NCI-H2107 treated with DMSO at 0.1 percent for 48 hours (cell line): Measurements from ENCODE around the gene SCGN.
"Not testable (repeated sequence)": the region's sequence is repeated elsewhere in the genome, so short reads cannot be mapped to it uniquely, and the experiment has no call there.

Experiments used
- DNase-seq: peaks from one replicate; lab custom pipeline; 2025; ENCODE audit not compliant: unreplicated experiment; lab: John Stamatoyannopoulos, UW

The SCGN gene

GRCh38 chr6:25717866-25718740 lies 66.1 kb downstream of the SCGN start:
- no peak for DNase-seq

DNA sequence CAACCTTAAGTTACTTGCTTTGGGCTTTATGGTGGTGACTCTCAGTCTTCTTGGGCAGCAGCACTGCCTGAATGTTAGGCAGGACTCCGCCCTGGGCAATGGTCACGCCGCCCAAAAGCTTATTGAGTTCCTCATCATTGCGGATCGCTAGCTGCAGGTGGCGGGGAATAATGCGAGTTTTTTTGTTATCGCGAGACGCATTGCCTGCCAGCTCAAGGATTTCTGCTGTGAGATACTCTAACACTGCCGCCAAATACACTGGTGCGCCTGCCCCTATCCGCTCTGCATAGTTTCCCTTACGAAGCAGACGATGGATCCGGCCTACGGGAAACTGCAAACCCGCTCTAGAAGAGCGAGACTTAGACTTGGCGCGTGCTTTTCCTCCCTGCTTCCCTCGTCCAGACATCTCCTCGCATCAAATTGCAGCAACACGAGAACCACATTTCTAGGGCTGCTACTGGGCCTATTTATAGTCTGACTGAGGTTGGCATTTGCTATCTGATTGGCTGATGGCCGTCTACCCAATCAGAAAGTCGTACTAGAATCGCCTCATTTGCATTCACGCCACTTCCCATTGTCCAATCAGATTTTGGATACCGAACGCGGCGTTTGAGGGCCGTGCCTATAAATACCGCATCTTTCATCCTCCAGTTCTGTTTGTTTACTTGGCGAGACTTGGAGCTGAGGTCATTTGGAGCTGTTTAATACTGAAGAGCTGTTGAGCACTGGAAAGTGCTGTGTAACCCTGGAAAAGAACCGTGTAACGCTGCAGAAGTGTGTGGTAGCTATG lies 74.3 kb downstream of the SCGN start:
- DNase-seq: no peak

- no peak for DNase-seq
Observed at GRCh38 chr6:25727028-25727427, 75.0 kb downstream of the SCGN start.

DNA sequence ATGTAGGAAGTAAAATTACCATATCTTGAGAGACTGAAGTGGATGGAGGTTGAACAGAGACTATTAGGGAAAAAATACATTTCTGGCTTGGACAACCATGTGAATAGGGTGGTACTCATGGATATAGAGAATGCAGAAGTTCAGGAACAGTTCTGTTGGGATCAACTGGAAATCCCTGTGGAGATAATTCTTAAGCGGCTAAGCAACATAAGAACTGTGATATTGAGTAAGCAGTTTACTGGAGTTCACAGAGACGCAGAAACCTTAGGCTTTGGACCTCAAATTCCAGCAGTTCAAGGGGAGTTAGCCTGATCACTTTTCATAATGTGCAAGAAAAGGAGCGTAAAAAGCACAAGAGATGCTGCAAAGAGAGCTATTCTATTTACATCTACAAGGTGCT lies 78.9 kb downstream of the SCGN start:
- DNase-seq: no peak

DNA sequence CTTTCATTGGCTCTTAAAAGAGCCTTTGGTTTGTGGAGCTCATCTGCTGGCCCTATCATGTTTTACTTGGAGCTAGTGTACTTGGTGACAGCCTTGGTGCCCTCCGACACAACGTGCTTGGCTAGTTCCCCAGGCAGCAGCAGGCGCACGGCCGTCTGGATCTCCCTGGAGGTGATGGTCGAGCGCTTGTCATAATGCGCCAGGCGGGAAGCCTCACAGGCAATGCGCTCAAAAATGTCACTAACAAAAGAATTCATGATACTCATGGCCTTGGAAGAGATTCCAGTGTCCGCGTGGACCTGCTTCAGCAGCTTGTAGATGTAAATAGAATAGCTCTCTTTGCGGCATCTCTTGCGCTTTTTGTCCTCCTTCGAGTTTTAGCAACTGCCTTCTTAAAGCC lies 79.7 kb downstream of the SCGN start:
- DNase-seq: no peak

DNA sequence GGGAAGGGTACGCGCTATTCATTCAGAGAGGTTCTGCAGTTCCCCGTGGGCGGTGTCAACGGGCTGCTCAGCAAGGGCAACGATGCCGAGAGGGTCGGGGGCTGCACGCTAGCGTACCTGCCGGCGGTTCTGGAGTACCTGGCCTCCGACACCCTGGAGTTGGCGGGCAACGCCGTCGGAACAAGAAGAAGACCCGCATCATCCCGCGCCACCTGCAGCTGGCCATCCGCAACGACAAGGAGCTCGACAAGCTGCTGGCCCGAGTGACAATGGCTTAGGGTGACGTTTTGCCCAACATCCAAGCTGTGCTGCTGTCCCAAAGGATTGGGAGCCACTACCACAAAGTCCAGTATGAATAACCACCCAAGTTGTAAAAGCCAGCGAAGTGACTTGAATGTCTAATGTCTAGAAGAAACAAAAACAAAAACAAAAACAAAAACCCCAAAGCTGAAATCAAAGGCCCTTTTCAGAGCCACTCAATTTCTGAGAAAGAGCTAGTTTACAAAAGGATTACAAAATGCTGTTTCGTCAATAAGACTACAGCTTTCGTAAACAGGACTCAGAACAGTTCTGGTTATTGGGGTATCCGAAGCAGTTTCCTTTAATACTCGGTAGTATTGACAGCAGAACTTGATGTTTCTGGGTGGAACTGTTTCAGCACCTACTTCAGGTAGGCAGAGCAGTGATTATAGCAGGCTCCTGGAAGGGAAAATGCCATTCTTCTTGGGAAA lies 80.6 kb downstream of the SCGN start:
- DNase-seq: no peak

DNA sequence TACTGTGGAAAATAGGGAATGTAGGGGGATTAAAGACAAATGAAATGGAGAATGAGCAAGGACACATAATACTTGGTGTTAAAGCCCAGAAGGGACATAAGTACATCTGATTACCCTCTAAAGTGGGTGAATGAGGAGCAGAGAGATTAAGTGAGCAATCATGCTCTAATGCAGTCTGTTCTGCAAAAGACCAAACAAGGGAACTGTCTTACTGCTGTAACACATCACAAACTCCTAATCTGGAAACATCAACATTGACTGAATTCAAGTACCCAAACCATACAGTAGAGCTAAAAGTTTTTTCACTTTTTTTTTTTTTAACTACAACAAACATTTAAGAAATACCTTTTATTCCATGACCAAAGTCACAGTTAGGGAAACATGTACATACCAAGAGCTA lies 83.2 kb downstream of the SCGN start:
- no peak for DNase-seq

GRCh38 chr6:25743868-25744267 lies 91.9 kb downstream of the SCGN start:
- DNase-seq: no peak

GRCh38 chr6:25745836-25746235 lies 93.8 kb downstream of the SCGN start:
- no peak for DNase-seq

DNA sequence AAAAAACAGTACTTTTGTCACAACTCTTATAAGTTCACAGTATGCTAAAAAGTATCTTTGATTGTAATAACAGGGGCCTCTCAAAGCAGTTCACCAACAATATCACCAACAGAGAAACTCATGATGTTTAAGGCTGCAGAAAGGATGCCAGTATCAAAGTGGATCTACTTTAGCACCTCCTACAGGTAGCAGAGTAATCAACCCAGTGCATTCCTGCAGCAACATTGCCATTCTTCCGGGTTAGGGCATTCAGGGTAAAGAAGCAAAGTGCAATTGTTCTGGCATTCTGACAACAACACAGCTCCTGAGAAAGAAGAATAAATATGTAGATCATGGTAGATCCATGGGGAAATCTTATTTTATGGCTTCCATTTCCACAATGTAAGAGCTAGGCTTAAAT lies 95.0 kb downstream of the SCGN start:
- no peak for DNase-seq

- DNase-seq: no peak
Observed at GRCh38 chr6:25747477-25747876, 95.5 kb downstream of the SCGN start.

DNA sequence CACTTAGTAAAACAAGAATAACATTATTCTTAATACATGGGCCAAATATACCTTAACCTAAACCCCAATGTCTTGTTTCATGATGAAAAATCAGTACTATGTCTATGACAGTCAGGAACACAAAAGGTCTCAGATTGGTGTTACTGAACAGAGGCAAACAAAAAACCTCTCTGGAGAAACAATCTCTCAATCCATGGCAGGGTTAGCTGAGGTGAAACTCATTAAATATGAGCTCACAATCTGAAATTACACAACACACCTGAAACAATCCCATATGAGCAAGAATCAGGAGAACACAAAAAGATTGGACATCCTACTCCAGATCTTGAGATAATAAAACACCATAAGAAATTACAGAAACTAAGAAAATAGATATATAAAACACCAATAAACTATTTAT lies 96.0 kb downstream of the SCGN start:
- DNase-seq: no peak

DNA sequence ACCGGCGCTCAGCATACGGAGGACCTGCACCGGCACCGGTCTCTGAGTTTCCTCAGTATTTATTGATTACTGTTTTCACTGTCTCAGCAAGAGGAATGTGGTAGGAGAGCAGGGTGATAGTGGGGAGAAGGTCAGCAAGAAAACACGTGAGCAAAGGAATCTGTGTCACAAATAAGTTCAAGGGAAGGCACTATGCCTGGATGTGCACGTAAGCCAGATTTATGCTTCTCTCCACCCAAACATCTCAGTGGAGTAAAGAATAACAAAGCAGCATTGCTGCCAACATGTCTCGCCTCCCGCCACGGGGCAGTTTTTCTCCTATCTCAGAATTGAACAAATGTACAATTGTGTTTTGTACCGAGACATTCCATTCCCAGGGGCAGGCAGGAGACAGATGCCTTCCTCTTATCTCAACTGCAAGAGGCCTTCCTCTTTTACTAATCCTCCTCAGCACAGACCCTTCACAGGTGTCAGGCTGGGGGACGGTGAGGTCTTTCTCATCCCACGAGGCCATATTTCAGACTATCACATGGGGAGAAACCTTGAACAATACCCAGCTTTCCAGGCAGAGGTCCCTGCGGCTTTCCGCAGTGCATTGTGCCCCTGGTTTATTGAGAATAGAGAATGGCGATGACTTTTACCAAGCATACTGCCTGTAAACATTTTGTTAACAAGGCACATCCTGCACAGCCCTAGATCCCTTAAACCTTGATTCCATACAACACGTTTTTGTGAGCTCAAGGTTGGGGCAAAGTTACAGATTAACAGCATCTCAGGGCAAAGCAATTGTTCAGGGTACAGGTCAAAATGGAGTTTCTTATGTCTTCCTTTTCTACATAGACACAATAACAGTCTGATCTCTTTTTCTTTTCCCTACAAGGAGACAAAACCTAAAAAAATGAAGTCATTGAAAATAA lies 96.8 kb downstream of the SCGN start:
- not testable (repeated sequence) for DNase-seq

DNA sequence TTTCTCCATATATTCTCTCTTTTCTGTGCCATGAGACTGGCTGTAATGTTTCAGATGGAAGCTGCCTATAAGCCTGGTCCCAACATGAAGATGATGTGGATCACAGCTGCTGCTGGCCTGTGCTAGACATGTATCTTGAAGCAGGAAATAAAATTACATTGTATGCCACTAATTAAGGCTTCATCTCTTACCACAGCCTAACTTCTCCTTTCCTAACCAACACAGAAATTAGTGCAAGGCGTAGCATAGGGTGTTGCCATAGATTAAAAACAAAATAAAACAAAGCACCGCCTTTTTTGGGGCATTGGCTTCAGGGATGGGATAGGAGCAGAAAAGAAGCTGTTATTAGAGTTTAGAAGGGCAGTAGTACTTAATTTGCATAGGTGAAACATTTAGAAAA lies 97.8 kb downstream of the SCGN start:
- DNase-seq: no peak

GRCh38 chr6:25750906-25751305 lies 98.9 kb downstream of the SCGN start:
- DNase-seq: no peak
